HepG2 (cell line): ENCODE results near the gene TCF23. TPM values are rescaled to one million over a fixed set of nuclear protein-coding genes. Genes with fewer than 3 reads are reported as not detected.

Experiments
- ATAC-seq: fragments of 200-7000 bp; cut with Tn5 transposase; 3 replicates; pipeline ENCODE4 v1.9.1; 2020; ENCODE audit warnings: mild to moderate bottlenecking, moderate library complexity
- BruUV-seq: library from RNA; stranded (reverse); fragments of 400-500 nt; replicated peaks from 2 replicates; lab custom pipeline; 2021; lab: Mats Ljungman, UMichigan
- CTCF ChIA-PET: fragments of 300-600 bp; formaldehyde crosslinking; extraction: SDS; loops from one replicate; lab custom pipeline; 2021; ENCODE audit warnings: low total read pairs, inconsistent platforms, low intra/inter-chr PET ratio; lab: Yijun Ruan, JAX
- POLR2A ChIA-PET: fragments of 350-600 bp; sonication (Branson Sonifier 250); formaldehyde crosslinking; loops from one replicate; lab custom pipeline; 2020; ENCODE audit warnings: antibody characterized with exemption, inconsistent platforms; lab: Yijun Ruan, JAX
- DNase-seq: peaks from one replicate; pipeline ENCODE4 v3.0.0-alpha.2; 2015; ENCODE audit warnings: low spot score
- FAIRE-seq: peaks from 3 replicates; lab custom pipeline; 2011; peaks lifted over from hg19 to GRCh38; lab: Jason Lieb, UNC
- H2AFZ ChIP-seq: one replicate; pipeline ENCODE4 v1.6.1; 2011; ENCODE audit warnings: low read length, inconsistent platforms
- H3K27ac ChIP-seq: fragments of 300-600 bp; 3 replicates; pipeline ENCODE4 v1.8.0; 2011; ENCODE audit warnings: mixed run types, mild to moderate bottlenecking, mixed read lengths, low read length, inconsistent platforms; ENCODE audit not compliant: insufficient read depth; ENCODE audit errors: extremely low read length
- H3K27me3 ChIP-seq, 2 experiments: fragments of 200-600 bp in 1 of 2; 2 replicates in 1 of 2; 3 replicates in 1 of 2; pipeline versions ENCODE4 v1.6.0 to v1.8.0; 2011; ENCODE audit warnings: low read length in 2 of 2, mild to moderate bottlenecking in 2 of 2, moderate library complexity in 2 of 2, inconsistent platforms in 1 of 2; ENCODE audit not compliant: insufficient read depth in 2 of 2, control insufficient read depth in 1 of 2
- H3K36me3 ChIP-seq, 2 experiments: fragments of 200-600 bp in 1 of 2; replicated peaks in 1 of 2; 2 replicates in 1 of 2; 3 replicates in 1 of 2; pipeline versions ENCODE4 v1.5.1 to v1.8.0; 2011; ENCODE audit warnings: low read length in 2 of 2, inconsistent platforms in 1 of 2; ENCODE audit not compliant: insufficient read depth in 2 of 2, control insufficient read depth in 1 of 2
- H3K4me1 ChIP-seq: 2 replicates; pipeline ENCODE4 v1.5.1; 2012; ENCODE audit warnings: low read length, inconsistent platforms; ENCODE audit not compliant: insufficient read depth
- H3K4me2 ChIP-seq: 2 replicates; pipeline ENCODE4 v1.6.0; 2011; ENCODE audit warnings: low read depth, low read length, inconsistent platforms
- H3K4me3 ChIP-seq, 3 experiments: fragments of 200-600 bp in 1 of 3; sonication (generic), shearing (Covaris generic) in 1 of 3; replicated peaks in 1 of 3; 2 replicates each; pipeline ENCODE4 v1.5.1; 2011 to 2016; ENCODE audit warnings: low read length in 3 of 3, inconsistent platforms in 2 of 3, low read depth in 2 of 3, mild to moderate bottlenecking in 2 of 3, control low read depth in 1 of 3, mixed read lengths in 1 of 3; ENCODE audit not compliant: insufficient read depth in 1 of 3
- H3K79me2 ChIP-seq: one replicate; pipeline ENCODE4 v1.6.1; 2011; ENCODE audit warnings: low read length, inconsistent platforms; ENCODE audit not compliant: insufficient read depth
- H3K9ac ChIP-seq: 2 replicates; pipeline ENCODE4 v1.6.0; 2011; ENCODE audit warnings: mild to moderate bottlenecking, low read depth, low read length, inconsistent platforms; ENCODE audit not compliant: insufficient read depth
- H3K9me3 ChIP-seq: 2 replicates; pipeline ENCODE4 v1.5.1; 2012; ENCODE audit warnings: mild to moderate bottlenecking, low read length
- H4K20me1 ChIP-seq: 2 replicates; pipeline ENCODE4 v1.6.0; 2011; ENCODE audit warnings: inconsistent platforms, mild to moderate bottlenecking, low read length, moderate library complexity; ENCODE audit not compliant: insufficient read depth
- AGO2 ChIP-seq: fragments of 200-400 bp; formaldehyde crosslinking; optimal IDR thresholded peaks from 2 replicates; pipeline ENCODE3; 2017; ENCODE audit warnings: mild to moderate bottlenecking, low read depth, low read length, moderate library complexity
- FOXA1 ChIP-seq, 2 experiments: fragments of 450-650 bp in 1 of 2; sonication (generic) in 1 of 2; formaldehyde crosslinking in 1 of 2; IDR thresholded peaks; 2 replicates each; pipeline versions ENCODE4 v1.4.0 to v1.6.1; 2016 to 2020; ENCODE audit warnings: missing genetic modification reagents in 1 of 2
- NFIB ChIP-seq: sonication (generic); formaldehyde crosslinking; IDR thresholded peaks from 2 replicates; pipeline ENCODE4 v1.9.0; 2021; ENCODE audit warnings: missing genetic modification reagents, mild to moderate bottlenecking, borderline replicate concordance
- RBM22 ChIP-seq: fragments of 200-400 bp; formaldehyde crosslinking; optimal IDR thresholded peaks from 2 replicates; pipeline ENCODE3; 2017; ENCODE audit warnings: mild to moderate bottlenecking, low read length, moderate library complexity
- ZNF331 ChIP-seq: sonication (generic); formaldehyde crosslinking; IDR thresholded peaks from 2 replicates; pipeline ENCODE4 v1.4.0; 2020; ENCODE audit warnings: missing genetic modification reagents
- ZNF782 ChIP-seq: sonication (generic); formaldehyde crosslinking; IDR thresholded peaks from 2 replicates; pipeline ENCODE4 v1.4.0; 2020; ENCODE audit warnings: missing genetic modification reagents, mild to moderate bottlenecking, borderline replicate concordance
- WGBS: methylation state at CpG from one replicate; pipeline ENCODE4 v1.1.6; 2017; ENCODE audit warnings: low lambda C conversion rate; 5-methylcytosine and 5-hydroxymethylcytosine counted together
- in situ Hi-C: cut with HindIII; loops from 2 replicates; pipeline ENCODE4 v1.10.0; 2017; ENCODE audit warnings: low pct_unique_long_range_greater_than_20kb; ENCODE audit not compliant: extremely low pct_ligation_motif_present
- intact Hi-C: fragments of 100-400 bp; cut with micrococcal nuclease; formaldehyde crosslinking; loops from one replicate; pipeline ENCODE4 v1.10.0; 2022; ENCODE audit not compliant: unreplicated experiment
- polyA plus RNA-seq, 8 experiments: library from polyadenylated mRNA; depleted of rRNA in 3 of 8; stranded (reverse) in 7 of 8; unstranded in 1 of 8; fragments of >200 nt; fragmentation: Illumina TruSeq in 4 of 8; extraction: Trizol in 4 of 8; gene quantifications; 2 replicates each; pipeline versions ENCODE4 v1.2.1 to v1.2.3, GENCODE V29; 2011 to 2016; ENCODE audit warnings: low read depth in 4 of 8, missing spikeins in 1 of 8, mixed read lengths in 1 of 8; ENCODE audit not compliant: insufficient read depth in 1 of 8
- total RNA-seq, 5 experiments: library from RNA; depleted of rRNA; stranded (reverse); fragments of >200 nt; fragmentation: Illumina TruSeq; extraction: Trizol; gene quantifications; 2 replicates each; pipeline ENCODE4 v1.2.3, GENCODE V29; 2016; ENCODE audit warnings: low read depth in 1 of 5
- TF ChIP-seq, protein P1 (sequence below): sonication (generic); formaldehyde crosslinking; IDR thresholded peaks from 2 replicates; pipeline ENCODE4 v1.5.1; 2020; ENCODE audit warnings: mild to moderate bottlenecking, missing genetic modification reagents, borderline replicate concordance
- TF ChIP-seq, protein P2 (sequence below): sonication (generic); formaldehyde crosslinking; IDR thresholded peaks from 2 replicates; pipeline ENCODE4 v1.5.0; 2020; ENCODE audit warnings: missing genetic modification reagents

Gene TCF23
- total and polyA plus RNA-seq, 2 of the 13 experiments (the other 11 are each of a cell fraction or from before 2014, with no cell fraction given) = 0.02 to 1.4 TPM

DNA sequence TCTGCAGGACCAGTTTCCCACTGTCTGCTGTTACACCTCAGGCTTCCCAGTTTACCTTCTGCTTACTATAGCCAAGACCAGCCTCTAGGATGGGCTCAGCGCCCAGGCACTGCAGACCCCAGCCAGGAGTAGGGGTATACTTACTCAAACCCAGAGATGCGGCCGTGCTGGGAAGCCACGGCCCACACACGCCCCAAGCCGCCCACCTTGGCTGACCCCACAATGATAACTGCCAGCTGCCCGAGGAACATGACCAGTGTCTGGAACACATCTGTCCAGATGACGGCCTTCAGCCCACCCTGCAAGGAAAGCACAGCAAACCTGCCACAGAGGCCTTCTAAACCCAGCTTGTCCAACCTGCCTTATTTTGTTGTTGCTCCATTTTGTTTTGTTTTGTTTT is 56.4 kb downstream of the TCF23 start (continued):
- TF ChIP-seq NFIB (CRISPR knock-in tag) (no peak), AGO2 (peak; percentile 42), FOXA1 (IDR thresholded peaks at IDR 0.05) (no peak), FOXA1 (CRISPR knock-in tag; IDR thresholded peaks at IDR 0.05) (no peak)
- TF ChIP-seq, all 625 proteins: peak for 2

DNA sequence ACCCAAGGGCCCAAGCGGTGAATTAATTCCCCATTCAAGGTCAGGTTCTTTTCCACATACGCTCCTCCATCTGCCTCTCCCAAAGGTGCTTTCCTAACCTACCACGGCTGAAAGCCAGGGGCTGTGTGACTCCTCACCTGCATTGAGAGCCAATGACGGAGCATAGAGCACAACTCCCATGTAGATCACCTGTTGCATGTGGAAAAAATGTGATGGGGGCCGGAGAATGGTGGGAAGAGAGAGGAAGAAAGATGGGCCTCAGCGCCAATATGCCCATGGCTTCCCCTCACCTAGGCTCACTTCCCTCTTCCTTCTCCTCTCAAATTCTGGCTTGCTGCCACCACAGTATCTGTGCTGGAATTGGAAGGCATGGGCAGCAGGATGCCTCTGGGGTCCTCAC is 57.5 kb downstream of the TCF23 start:
- no peak overlapping the region for H3K4me3 ChIP-seq
- ChIA-PET POLR2A (no interaction called here), CTCF (no interaction called here)
- peaks cover 50% of the 10 kb centered on the region for H3K4me1 ChIP-seq
- no peaks in the 10 kb centered on the region for H4K20me1 ChIP-seq
- H3K4me2 ChIP-seq = no peak overlapping the region
- FAIRE-seq (no peak), DNase-seq (no peak), ATAC-seq (no peak)
- H3K27me3 ChIP-seq = no peaks in the 10 kb centered on the region; a peak in 1 of 5 replicates
- no peak overlapping the region for H3K9ac ChIP-seq
- H3K36me3 ChIP-seq = peaks cover 57 to 83% of the 10 kb centered on the region in 2 experiments
- no TSS peak for BruUV-seq
- WGBS = 98% methylated on average over 6 of the region's 6 CpGs
- TF ChIP-seq, protein P1, sequence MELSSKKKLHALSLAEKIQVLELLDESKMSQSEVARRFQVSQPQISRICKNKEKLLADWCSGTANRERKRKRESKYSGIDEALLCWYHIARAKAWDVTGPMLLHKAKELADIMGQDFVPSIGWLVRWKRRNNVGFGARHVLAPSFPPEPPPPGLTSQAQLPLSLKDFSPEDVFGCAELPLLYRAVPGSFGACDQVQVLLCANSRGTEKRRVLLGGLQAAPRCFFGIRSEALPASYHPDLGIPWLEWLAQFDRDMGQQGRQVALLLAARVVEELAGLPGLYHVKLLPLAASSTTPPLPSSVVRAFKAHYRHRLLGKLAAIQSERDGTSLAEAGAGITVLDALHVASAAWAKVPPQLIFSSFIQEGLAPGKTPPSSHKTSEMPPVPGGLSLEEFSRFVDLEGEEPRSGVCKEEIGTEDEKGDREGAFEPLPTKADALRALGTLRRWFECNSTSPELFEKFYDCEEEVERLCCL (CRISPR knock-in tag) = no peak
- TF ChIP-seq ZNF782 (no peak), ZNF331 (CRISPR knock-in tag) (no peak), RBM22 (peak; percentile 20)
- TF ChIP-seq, protein P2, sequence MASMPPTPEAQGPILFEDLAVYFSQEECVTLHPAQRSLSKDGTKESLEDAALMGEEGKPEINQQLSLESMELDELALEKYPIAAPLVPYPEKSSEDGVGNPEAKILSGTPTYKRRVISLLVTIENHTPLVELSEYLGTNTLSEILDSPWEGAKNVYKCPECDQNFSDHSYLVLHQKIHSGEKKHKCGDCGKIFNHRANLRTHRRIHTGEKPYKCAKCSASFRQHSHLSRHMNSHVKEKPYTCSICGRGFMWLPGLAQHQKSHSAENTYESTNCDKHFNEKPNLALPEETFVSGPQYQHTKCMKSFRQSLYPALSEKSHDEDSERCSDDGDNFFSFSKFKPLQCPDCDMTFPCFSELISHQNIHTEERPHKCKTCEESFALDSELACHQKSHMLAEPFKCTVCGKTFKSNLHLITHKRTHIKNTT (CRISPR knock-in tag) = no peak
- intact Hi-C loops = no loop called here
- no peak overlapping the region for H2AFZ ChIP-seq
- peaks cover 29% of the 10 kb centered on the region for H3K79me2 ChIP-seq
- H3K9me3 ChIP-seq = no peaks in the 10 kb centered on the region
- in situ Hi-C loops = no loop called here
- H3K27ac ChIP-seq = no peak overlapping the region

Other genes with a start within 250 kb of the TCF23 start
- gene MAPRE3, start 178.4 kb upstream of the TCF23 start, total RNA-seq (2016; rRNA removed; fragmentation: Illumina TruSeq; extraction: Trizol) = 0.20 and 0.31 TPM in 2 replicates
- gene MAPRE3, start 178.4 kb upstream of the TCF23 start, polyA plus RNA-seq (2011; rRNA removed) = 0.73 and 0.91 TPM in 2 replicates
- gene TMEM214, start 116.0 kb upstream of the TCF23 start, total RNA-seq (2016; rRNA removed; fragmentation: Illumina TruSeq; extraction: Trizol) = 28.0 and 58.3 TPM in 2 replicates
- 132 and 137 TPM in 2 replicates for gene TMEM214, start 116.0 kb upstream of the TCF23 start, polyA plus RNA-seq (2011; rRNA removed)
- 48.6 and 55.9 TPM in 2 replicates for gene AGBL5, start 97.3 kb upstream of the TCF23 start, total RNA-seq (2016; rRNA removed; fragmentation: Illumina TruSeq; extraction: Trizol)
- 63.6 and 73.3 TPM in 2 replicates for gene AGBL5, start 97.3 kb upstream of the TCF23 start, polyA plus RNA-seq (2011; rRNA removed)
- gene OST4, start 77.3 kb upstream of the TCF23 start, total RNA-seq (2016; rRNA removed; fragmentation: Illumina TruSeq; extraction: Trizol) = 498 and 508 TPM in 2 replicates
- gene OST4, start 77.3 kb upstream of the TCF23 start, polyA plus RNA-seq (2011; rRNA removed) = 491 and 584 TPM in 2 replicates
- gene EMILIN1, start 70.4 kb upstream of the TCF23 start, total RNA-seq (2016; rRNA removed; fragmentation: Illumina TruSeq; extraction: Trizol) = 4.0 and 9.7 TPM in 2 replicates
- gene EMILIN1, start 70.4 kb upstream of the TCF23 start, polyA plus RNA-seq (2011; rRNA removed) = 8.1 and 13.1 TPM in 2 replicates
- gene KHK, start 62.2 kb upstream of the TCF23 start, total RNA-seq (2016; rRNA removed; fragmentation: Illumina TruSeq; extraction: Trizol) = 29.9 and 40.9 TPM in 2 replicates
- gene KHK, start 62.2 kb upstream of the TCF23 start, polyA plus RNA-seq (2011; rRNA removed) = 99.2 and 139 TPM in 2 replicates
- gene CGREF1, start 29.9 kb upstream of the TCF23 start, total RNA-seq (2016; rRNA removed; fragmentation: Illumina TruSeq; extraction: Trizol) = 7.0 and 13.9 TPM in 2 replicates
- 23.4 and 30.8 TPM in 2 replicates for gene CGREF1, start 29.9 kb upstream of the TCF23 start, polyA plus RNA-seq (2011; rRNA removed)
- gene ABHD1, start 25.2 kb upstream of the TCF23 start, total RNA-seq (2016; rRNA removed; fragmentation: Illumina TruSeq; extraction: Trizol) = 0.04 TPM in 1 of 2 replicates, not detected in the other
- gene ABHD1, start 25.2 kb upstream of the TCF23 start, polyA plus RNA-seq (2011; rRNA removed) = 0.81 and 0.85 TPM in 2 replicates
- 112 and 119 TPM in 2 replicates for gene PREB, start 14.4 kb upstream of the TCF23 start, total RNA-seq (2016; rRNA removed; fragmentation: Illumina TruSeq; extraction: Trizol)
- gene PREB, start 14.4 kb upstream of the TCF23 start, polyA plus RNA-seq (2011; rRNA removed) = 192 and 208 TPM in 2 replicates
- gene PRR30, start 9.6 kb upstream of the TCF23 start, total RNA-seq (2016; rRNA removed; fragmentation: Illumina TruSeq; extraction: Trizol) = not detected in 2 replicates
- gene PRR30, start 9.6 kb upstream of the TCF23 start, polyA plus RNA-seq (2011; rRNA removed) = not detected in 2 replicates
- 130 and 207 TPM in 2 replicates for gene ATRAID, start 63.0 kb downstream of the TCF23 start, total RNA-seq (2016; rRNA removed; fragmentation: Illumina TruSeq; extraction: Trizol)
- 280 and 382 TPM in 2 replicates for gene ATRAID, start 63.0 kb downstream of the TCF23 start, polyA plus RNA-seq (2011; rRNA removed)
- 73.9 and 135 TPM in 2 replicates for gene SLC5A6, start 63.3 kb downstream of the TCF23 start, total RNA-seq (2016; rRNA removed; fragmentation: Illumina TruSeq; extraction: Trizol)
- 417 and 462 TPM in 2 replicates for gene SLC5A6, start 63.3 kb downstream of the TCF23 start, polyA plus RNA-seq (2011; rRNA removed)
- 21.5 and 21.7 TPM in 2 replicates for gene CAD, start 68.4 kb downstream of the TCF23 start, total RNA-seq (2016; rRNA removed; fragmentation: Illumina TruSeq; extraction: Trizol)
- 37.0 and 43.1 TPM in 2 replicates for gene CAD, start 68.4 kb downstream of the TCF23 start, polyA plus RNA-seq (2011; rRNA removed)
- gene SLC30A3, start 114.0 kb downstream of the TCF23 start, total RNA-seq (2016; rRNA removed; fragmentation: Illumina TruSeq; extraction: Trizol) = 0.38 TPM in 1 of 2 replicates, not detected in the other
- 0.79 and 1.0 TPM in 2 replicates for gene SLC30A3, start 114.0 kb downstream of the TCF23 start, polyA plus RNA-seq (2011; rRNA removed)
- not detected in 2 replicates for gene DNAJC5G, start 126.4 kb downstream of the TCF23 start, total RNA-seq (2016; rRNA removed; fragmentation: Illumina TruSeq; extraction: Trizol)
- 0.05 and 0.07 TPM in 2 replicates for gene DNAJC5G, start 126.4 kb downstream of the TCF23 start, polyA plus RNA-seq (2011; rRNA removed)
- 0.07 TPM in 1 of 2 replicates, not detected in the other for gene TRIM54, start 133.4 kb downstream of the TCF23 start, total RNA-seq (2016; rRNA removed; fragmentation: Illumina TruSeq; extraction: Trizol)
- 0.13 and 0.14 TPM in 2 replicates for gene TRIM54, start 133.4 kb downstream of the TCF23 start, polyA plus RNA-seq (2011; rRNA removed)
- gene UCN, start 159.4 kb downstream of the TCF23 start, total RNA-seq (2016; rRNA removed; fragmentation: Illumina TruSeq; extraction: Trizol) = 0.36 and 1.2 TPM in 2 replicates
- 2.3 and 2.6 TPM in 2 replicates for gene UCN, start 159.4 kb downstream of the TCF23 start, polyA plus RNA-seq (2011; rRNA removed)
- 37.0 and 48.9 TPM in 2 replicates for gene MPV17, start 174.1 kb downstream of the TCF23 start, total RNA-seq (2016; rRNA removed; fragmentation: Illumina TruSeq; extraction: Trizol)
- gene MPV17, start 174.1 kb downstream of the TCF23 start, polyA plus RNA-seq (2011; rRNA removed) = 119 and 129 TPM in 2 replicates
- gene GTF3C2, start 207.8 kb downstream of the TCF23 start, total RNA-seq (2016; rRNA removed; fragmentation: Illumina TruSeq; extraction: Trizol) = 77.5 and 80.0 TPM in 2 replicates
- 110 and 130 TPM in 2 replicates for gene GTF3C2, start 207.8 kb downstream of the TCF23 start, polyA plus RNA-seq (2011; rRNA removed)
- 91.5 and 105 TPM in 2 replicates for gene EIF2B4, start 221.3 kb downstream of the TCF23 start, total RNA-seq (2016; rRNA removed; fragmentation: Illumina TruSeq; extraction: Trizol)
- gene EIF2B4, start 221.3 kb downstream of the TCF23 start, polyA plus RNA-seq (2011; rRNA removed) = 96.4 and 99.2 TPM in 2 replicates
- 94.9 and 109 TPM in 2 replicates for gene SNX17, start 221.6 kb downstream of the TCF23 start, total RNA-seq (2016; rRNA removed; fragmentation: Illumina TruSeq; extraction: Trizol)
- gene SNX17, start 221.6 kb downstream of the TCF23 start, polyA plus RNA-seq (2011; rRNA removed) = 75.0 and 88.4 TPM in 2 replicates
- gene ZNF513, start 231.7 kb downstream of the TCF23 start, total RNA-seq (2016; rRNA removed; fragmentation: Illumina TruSeq; extraction: Trizol) = 2.4 and 4.9 TPM in 2 replicates
- gene ZNF513, start 231.7 kb downstream of the TCF23 start, polyA plus RNA-seq (2011; rRNA removed) = 6.3 and 10.9 TPM in 2 replicates